Measurements from ENCODE around the gene EVC2. TPM values are rescaled to one million over a fixed set of nuclear protein-coding genes. Genes with fewer than 3 reads are reported as not detected.

EVC2 gene
- total RNA-seq, 1 donor from 2014 or later: 9.3 TPM

DNA sequence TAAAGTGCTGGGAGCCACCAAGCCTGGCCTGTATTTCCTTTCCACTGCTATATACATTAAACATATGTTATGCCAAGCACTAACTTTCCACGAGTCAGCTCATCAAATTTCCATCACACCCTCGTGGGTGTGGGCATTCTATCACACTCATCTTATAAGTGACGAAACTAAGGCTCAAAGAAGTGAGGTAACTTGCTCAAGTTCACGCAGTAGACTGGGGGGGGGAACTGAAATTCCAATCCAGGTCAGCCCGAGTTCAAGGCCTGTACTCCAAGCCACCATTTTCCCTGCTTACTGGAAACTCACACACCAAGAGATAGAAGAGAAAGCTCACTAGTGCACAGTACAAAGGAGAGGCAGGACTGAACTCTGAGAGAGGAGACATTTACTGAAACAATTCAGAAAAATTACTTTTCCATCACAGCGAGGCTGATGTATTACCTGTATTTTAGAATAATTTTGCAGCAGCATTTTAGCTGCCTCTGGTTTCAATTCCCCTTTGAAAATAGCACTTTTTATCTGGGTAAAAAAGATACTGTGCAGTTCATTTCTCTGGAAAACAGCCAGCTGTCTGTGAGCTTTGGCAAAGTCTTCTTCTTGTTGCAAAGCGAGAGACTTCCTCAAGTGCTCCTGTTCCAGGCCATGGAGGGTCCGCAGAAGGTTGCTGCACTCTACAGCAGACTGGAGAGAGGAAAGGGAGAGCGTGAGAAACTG, 76.8 kb downstream of the EVC2 start:
- H3K4me3 ChIP-seq (ENCODE audit: low read depth, low read length): no peak overlapping the region
- TF ChIP-seq, protein P1, sequence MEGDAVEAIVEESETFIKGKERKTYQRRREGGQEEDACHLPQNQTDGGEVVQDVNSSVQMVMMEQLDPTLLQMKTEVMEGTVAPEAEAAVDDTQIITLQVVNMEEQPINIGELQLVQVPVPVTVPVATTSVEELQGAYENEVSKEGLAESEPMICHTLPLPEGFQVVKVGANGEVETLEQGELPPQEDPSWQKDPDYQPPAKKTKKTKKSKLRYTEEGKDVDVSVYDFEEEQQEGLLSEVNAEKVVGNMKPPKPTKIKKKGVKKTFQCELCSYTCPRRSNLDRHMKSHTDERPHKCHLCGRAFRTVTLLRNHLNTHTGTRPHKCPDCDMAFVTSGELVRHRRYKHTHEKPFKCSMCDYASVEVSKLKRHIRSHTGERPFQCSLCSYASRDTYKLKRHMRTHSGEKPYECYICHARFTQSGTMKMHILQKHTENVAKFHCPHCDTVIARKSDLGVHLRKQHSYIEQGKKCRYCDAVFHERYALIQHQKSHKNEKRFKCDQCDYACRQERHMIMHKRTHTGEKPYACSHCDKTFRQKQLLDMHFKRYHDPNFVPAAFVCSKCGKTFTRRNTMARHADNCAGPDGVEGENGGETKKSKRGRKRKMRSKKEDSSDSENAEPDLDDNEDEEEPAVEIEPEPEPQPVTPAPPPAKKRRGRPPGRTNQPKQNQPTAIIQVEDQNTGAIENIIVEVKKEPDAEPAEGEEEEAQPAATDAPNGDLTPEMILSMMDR (conservative IDR thresholded peaks at IDR 0.05; ENCODE audit: low read depth, low read length): no peak
- no peak for DNase-seq (ENCODE audit: low read depth)

- no peak overlapping the region for H3K4me3 ChIP-seq (ENCODE audit: low read depth, low read length)
- TF ChIP-seq, protein P1 (conservative IDR thresholded peaks at IDR 0.05; ENCODE audit: low read depth, low read length): no peak
- no peak for DNase-seq (ENCODE audit: low read depth)
These were observed 77.6 kb downstream of the EVC2 start for GRCh38 chr4:5630762-5631161.

DNA sequence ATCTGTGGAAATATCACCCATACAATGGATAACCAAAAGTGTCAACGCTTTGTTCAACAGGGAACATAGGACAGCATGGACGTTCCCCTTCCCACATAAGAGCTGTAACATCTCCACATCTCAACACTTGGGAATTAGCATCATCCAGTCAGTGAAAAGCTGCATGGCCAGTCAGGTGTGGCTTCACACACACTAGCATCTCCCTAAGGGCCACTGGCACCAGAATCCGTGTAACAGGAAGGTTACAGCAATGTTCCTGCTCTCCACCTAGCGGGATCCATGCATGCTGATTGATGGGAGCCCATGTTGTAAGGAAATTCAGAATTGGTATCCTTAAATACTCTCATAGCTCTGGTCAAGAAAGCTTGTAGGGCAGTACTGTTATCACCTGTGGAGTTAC, 78.8 kb downstream of the EVC2 start:
- no peak overlapping the region for H3K4me3 ChIP-seq (ENCODE audit: low read depth, low read length)
- TF ChIP-seq, protein P1 (conservative IDR thresholded peaks at IDR 0.05; ENCODE audit: low read depth, low read length): no peak
- no peak for DNase-seq (ENCODE audit: low read depth)

DNA sequence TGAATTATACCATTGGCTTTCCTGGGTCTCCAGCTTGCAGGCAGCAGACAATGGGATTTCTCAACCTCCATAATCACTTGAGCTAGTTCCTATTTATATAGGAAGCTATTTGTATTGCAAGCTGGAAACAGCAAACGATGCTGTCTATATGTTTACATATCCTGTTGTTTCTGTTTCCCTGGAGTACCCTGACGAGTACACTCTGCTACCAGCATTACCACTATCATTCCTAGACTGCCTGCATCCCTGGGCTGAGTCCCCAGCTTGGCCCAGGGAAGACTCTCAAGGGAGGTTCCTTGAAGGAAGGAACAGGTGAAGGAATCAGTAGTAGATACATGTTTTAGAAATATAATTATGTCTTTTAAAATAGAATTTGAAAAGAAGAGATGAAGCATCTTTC, 81.4 kb downstream of the EVC2 start:
- TF ChIP-seq, protein P1 (conservative IDR thresholded peaks at IDR 0.05; ENCODE audit: low read depth, low read length): no peak
- H3K4me3 ChIP-seq (ENCODE audit: low read depth, low read length): no peak overlapping the region
- no peak for DNase-seq (ENCODE audit: low read depth)

- no peak for DNase-seq (ENCODE audit: low read depth)
- TF ChIP-seq, protein P1 (conservative IDR thresholded peaks at IDR 0.05; ENCODE audit: low read depth, low read length): no peak
- H3K4me3 ChIP-seq (ENCODE audit: low read depth, low read length): no peak overlapping the region
These were observed 85.8 kb downstream of the EVC2 start for GRCh38 chr4:5622596-5622995.

DNA sequence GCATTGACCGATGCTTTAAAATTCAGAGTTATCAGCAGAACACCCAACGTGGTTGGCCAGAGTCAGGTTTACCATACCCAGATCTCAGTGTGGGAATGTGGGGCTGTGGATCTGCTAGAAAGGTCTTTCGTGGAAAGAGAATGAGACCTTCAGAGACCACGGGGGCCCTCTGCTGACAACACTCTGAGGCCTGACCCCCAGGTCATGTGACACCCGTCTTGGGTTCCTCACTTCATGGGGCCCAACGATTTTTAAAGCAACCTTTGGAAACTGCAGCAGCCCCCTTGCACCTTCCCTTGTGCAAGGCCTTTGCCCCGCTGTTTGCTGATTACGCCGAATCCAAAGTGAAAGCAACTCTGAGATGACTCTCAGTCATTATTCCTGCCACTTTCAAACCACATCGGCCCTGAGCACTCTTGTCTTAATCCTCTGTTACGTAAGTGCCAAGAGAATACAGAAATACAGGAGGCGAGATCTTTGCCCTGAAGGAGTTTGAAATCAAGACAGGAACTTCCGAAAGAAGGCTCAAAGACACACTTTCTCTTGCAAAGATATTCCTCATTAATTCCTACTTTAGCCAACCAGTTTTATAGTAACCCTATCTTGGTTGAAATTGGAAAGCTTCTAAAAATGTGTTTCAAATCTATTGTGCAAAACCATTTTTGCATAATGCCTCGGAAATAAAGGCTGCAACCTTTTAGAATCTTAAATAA, 88.3 kb downstream of the EVC2 start:
- TF ChIP-seq, protein P1 (conservative IDR thresholded peaks at IDR 0.05; ENCODE audit: low read depth, low read length): no peak
- H3K4me3 ChIP-seq (ENCODE audit: low read depth, low read length): no peak overlapping the region
- DNase-seq (ENCODE audit: low read depth): no peak
